Mucosa of descending colon (tissue), 3 donors: Measurements from ENCODE around the gene ZCCHC9. TPM values are rescaled to one million over a fixed set of nuclear protein-coding genes. Genes with fewer than 3 reads are reported as not detected.
"Not testable (repeated sequence)": the region's sequence is repeated elsewhere in the genome, so short reads cannot be mapped to it uniquely, and the experiment has no call there.

Experiments used
- ATAC-seq: fragments of 200-7000 bp; cut with Tn5 transposase; one replicate; pipeline ENCODE4 v1.9.1; 2020; ENCODE audit warnings: mild to moderate bottlenecking, moderate library complexity
- DNase-seq, 3 donors: peaks; one replicate each; pipeline ENCODE4 v3.0.0-alpha.2; 2020
- H3K36me3 ChIP-seq: fragments of 200-600 bp; one replicate; pipeline ENCODE4 v1.8.0; 2021; ENCODE audit warnings: low read depth, mild to moderate bottlenecking
- H3K4me1 ChIP-seq: fragments of 200-600 bp; one replicate; pipeline ENCODE4 v1.8.0; 2021; ENCODE audit warnings: low read depth, mild to moderate bottlenecking
- H3K4me3 ChIP-seq: fragments of 200-600 bp; one replicate; pipeline ENCODE4 v1.8.0; 2021; ENCODE audit warnings: mild to moderate bottlenecking
- H3K9me3 ChIP-seq: fragments of 200-600 bp; one replicate; pipeline ENCODE4 v1.8.0; 2021; ENCODE audit warnings: mild to moderate bottlenecking
- CTCF ChIP-seq: fragments of 200-600 bp; IDR thresholded peaks from one replicate; pipeline ENCODE4 v1.8.0; 2022; ENCODE audit warnings: antibody characterized with exemption, mild to moderate bottlenecking
- intact Hi-C, 2 donors: fragments of 100-400 bp; cut with DNase I in 1 of 2; cut with micrococcal nuclease in 1 of 2; formaldehyde crosslinking; loops; one replicate each; pipeline versions ENCODE4 v1.11.0 to v1.11.1; 2022; cut with DNase I, micrococcal nuclease
- total RNA-seq, 3 donors: library from RNA; stranded (reverse); fragmentation: NEBNext Ultra II Directional in 2 of 3; extraction: Animal tissue kit (Norgen Biotek cat#: 25700) in 2 of 3; gene quantifications; one replicate each; pipeline versions ENCODE4 v1.2.1 to v1.2.4, GENCODE V29; 2021 to 2023
- donor health status: DM: no; HTN: no; CAD: no; lungs with moderate emphysema.
- donor health status: DM: no; HTN: no; CAD: no.
- donor health status: DM: no; HTN: yes; CAD: no.

The ZCCHC9 gene
- total RNA-seq, 3 donors from 2014 or later: 11.8 to 22.8 (median 19.5) TPM

GRCh38 chr5:81337803-81338202 lies 36.4 kb downstream of the ZCCHC9 start:
- H3K36me3 ChIP-seq: no peaks in the 10 kb centered on the region
- TF ChIP-seq CTCF: no peak
- DNase-seq: no peak
- no peaks in the 10 kb centered on the region for H3K4me1 ChIP-seq
- intact Hi-C loops: no loop called here
- no peak overlapping the region for H3K4me3 ChIP-seq
- ATAC-seq: no peak
- H3K9me3 ChIP-seq: no peaks in the 10 kb centered on the region

DNA sequence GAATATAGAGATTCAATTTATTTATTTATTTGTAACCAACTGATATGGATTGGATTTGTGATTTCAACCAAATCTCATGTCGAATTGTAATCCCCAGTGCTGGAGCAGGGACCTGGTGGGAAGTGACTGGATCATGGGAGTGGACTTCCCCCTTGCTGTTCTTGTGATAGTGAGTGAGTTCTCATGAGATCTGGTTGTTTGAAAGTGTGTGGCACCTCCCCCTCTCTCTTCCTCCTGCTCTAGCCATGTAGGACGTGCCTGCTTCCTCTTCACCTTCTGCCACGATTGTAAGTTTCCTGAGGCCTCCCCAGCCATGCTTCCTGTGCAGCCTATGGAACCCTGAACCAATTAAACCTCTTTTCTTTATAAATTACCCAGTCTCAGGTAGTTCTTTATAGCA lies 36.8 kb downstream of the ZCCHC9 start:
- H3K9me3 ChIP-seq, intact Hi-C loops, H3K36me3 ChIP-seq, H3K4me3 ChIP-seq, ATAC-seq, DNase-seq, H3K4me1 ChIP-seq: not testable (repeated sequence)

GRCh38 chr5:81344736-81345135 lies 43.3 kb downstream of the ZCCHC9 start:
- intact Hi-C loops: no loop called here
- Histone ChIP-seq H3K9me3 (no peaks in the 10 kb centered on the region), H3K36me3 (no peaks in the 10 kb centered on the region), H3K4me1 (no peaks in the 10 kb centered on the region), H3K4me3 (no peak overlapping the region)
- no peak for ATAC-seq
- no peak for TF ChIP-seq CTCF
- DNase-seq: no peak

GRCh38 chr5:81345411-81346003 lies 44.1 kb downstream of the ZCCHC9 start:
- no peaks in the 10 kb centered on the region for H3K4me1 ChIP-seq
- TF ChIP-seq CTCF: no peak
- H3K9me3 ChIP-seq: no peaks in the 10 kb centered on the region
- no peaks in the 10 kb centered on the region for H3K36me3 ChIP-seq
- no peak overlapping the region for H3K4me3 ChIP-seq
- DNase-seq: no peak
- ATAC-seq: no peak
- intact Hi-C loops: no loop called here

GRCh38 chr5:81349161-81349560 lies 47.8 kb downstream of the ZCCHC9 start:
- intact Hi-C loops: no loop called here
- TF ChIP-seq CTCF: no peak
- Histone ChIP-seq H3K4me3 (no peak overlapping the region), H3K36me3 (no peaks in the 10 kb centered on the region), H3K9me3 (no peaks in the 10 kb centered on the region), H3K4me1 (no peaks in the 10 kb centered on the region)
- no peak for ATAC-seq
- DNase-seq: no peak

- no peaks in the 10 kb centered on the region for H3K9me3 ChIP-seq
- H3K4me1 ChIP-seq: no peaks in the 10 kb centered on the region
- no peaks in the 10 kb centered on the region for H3K36me3 ChIP-seq
- no peak for ATAC-seq
- no peak for TF ChIP-seq CTCF
- no peak overlapping the region for H3K4me3 ChIP-seq
- intact Hi-C loops: no loop called here
- DNase-seq: no peak
Observed at GRCh38 chr5:81350507-81350906, 49.1 kb downstream of the ZCCHC9 start.
